ENCODE results near the gene CSKMT. TPM values are rescaled to one million over a fixed set of nuclear protein-coding genes. Genes with fewer than 3 reads are reported as not detected.
A peak's percentile ranks its signal among the peaks of the same experiment; 100 is the strongest.

CSKMT gene
- total RNA-seq, 2 donors from 2014 or later, result 29.9 to 39.4 TPM

DNA sequence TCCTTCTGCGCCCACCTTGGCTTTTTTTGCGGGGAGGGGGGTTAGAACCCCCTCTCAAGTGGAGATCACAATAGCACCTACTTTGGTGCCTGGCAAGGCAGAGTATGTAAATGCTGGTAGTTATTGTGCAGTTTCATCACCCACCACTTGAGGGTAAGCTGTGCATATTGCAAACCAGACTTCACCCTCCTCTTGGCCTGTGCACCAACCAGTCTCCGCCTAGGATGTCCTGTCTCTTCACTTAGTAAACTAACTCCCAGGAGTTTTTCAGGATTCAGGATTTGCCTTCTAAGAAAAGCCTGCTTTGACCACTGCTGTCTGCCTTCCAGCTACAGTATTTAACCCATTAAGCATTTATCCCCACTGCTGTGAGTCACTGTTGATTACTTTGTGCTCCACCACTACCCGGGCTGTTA, 15.7 kb downstream of the CSKMT start:
- Mint-ChIP-seq H3K27ac (peak overlapping the region; percentile 53), H3K27me3 (ENCODE audit: insufficient read depth) (no peaks in the 10 kb centered on the region), H3K4me3 (no peak overlapping the region), H3K4me1 (peaks cover 16% of the 10 kb centered on the region), H3K9me3 (no peaks in the 10 kb centered on the region), H3K36me3 (ENCODE audit: low read depth) (peaks cover 22% of the 10 kb centered on the region)
- Histone ChIP-seq H3K4me3 (ENCODE audit: low read length) (no peak overlapping the region), H3K4me1 (ENCODE audit: control insufficient read depth, insufficient read depth, low read length) (peaks cover 7% of the 10 kb centered on the region), H3K27me3 (ENCODE audit: control insufficient read depth, insufficient read depth, low read length, poor library complexity, severe bottlenecking) (no peaks in the 10 kb centered on the region), H3K9me3 (ENCODE audit: control insufficient read depth, low read length) (no peaks in the 10 kb centered on the region), H3K27ac (ENCODE audit: low read depth, low read length) (no peak overlapping the region), H3K9ac (ENCODE audit: extremely low read depth, low read length, poor library complexity, severe bottlenecking) (no peak overlapping the region), H3K36me3 (ENCODE audit: control insufficient read depth, insufficient read depth, low read length) (peaks cover 18% of the 10 kb centered on the region)
- TF ChIP-seq, protein P1, sequence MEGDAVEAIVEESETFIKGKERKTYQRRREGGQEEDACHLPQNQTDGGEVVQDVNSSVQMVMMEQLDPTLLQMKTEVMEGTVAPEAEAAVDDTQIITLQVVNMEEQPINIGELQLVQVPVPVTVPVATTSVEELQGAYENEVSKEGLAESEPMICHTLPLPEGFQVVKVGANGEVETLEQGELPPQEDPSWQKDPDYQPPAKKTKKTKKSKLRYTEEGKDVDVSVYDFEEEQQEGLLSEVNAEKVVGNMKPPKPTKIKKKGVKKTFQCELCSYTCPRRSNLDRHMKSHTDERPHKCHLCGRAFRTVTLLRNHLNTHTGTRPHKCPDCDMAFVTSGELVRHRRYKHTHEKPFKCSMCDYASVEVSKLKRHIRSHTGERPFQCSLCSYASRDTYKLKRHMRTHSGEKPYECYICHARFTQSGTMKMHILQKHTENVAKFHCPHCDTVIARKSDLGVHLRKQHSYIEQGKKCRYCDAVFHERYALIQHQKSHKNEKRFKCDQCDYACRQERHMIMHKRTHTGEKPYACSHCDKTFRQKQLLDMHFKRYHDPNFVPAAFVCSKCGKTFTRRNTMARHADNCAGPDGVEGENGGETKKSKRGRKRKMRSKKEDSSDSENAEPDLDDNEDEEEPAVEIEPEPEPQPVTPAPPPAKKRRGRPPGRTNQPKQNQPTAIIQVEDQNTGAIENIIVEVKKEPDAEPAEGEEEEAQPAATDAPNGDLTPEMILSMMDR (conservative IDR thresholded peaks at IDR 0.05), result peak; percentile 58
- 84 to 87% methylated on average over 3 to 4 of the region's 4 CpGs for WGBS, 2 experiments (ENCODE audit: insufficient coverage in 1 of 2, insufficient read length in 1 of 2)
- DNase-seq, result peak; percentile 58

DNA sequence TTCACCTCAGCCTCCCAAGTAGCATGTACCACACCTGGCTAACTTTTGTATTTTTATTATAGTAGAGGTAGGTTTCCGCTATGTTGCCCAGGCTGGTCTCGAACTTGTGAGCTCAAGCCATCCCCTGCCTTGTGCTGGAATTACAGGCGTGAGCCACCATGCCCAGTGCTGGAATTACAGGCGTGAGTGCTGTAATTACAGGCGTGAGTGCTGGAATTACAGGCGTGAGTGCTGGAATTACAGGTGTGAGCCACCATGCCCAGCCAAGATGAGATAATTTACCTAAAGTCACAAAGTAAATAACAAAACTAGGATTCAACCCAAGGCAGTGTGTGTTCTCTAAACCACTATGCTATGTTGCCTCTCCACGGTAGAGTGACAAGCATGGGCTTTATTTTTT, 17.4 kb downstream of the CSKMT start:
- Mint-ChIP-seq H3K36me3 (ENCODE audit: low read depth) (peaks cover 8% of the 10 kb centered on the region), H3K27ac (no peak overlapping the region), H3K4me3 (no peak overlapping the region), H3K27me3 (ENCODE audit: insufficient read depth) (peaks cover 3% of the 10 kb centered on the region), H3K9me3 (no peaks in the 10 kb centered on the region), H3K4me1 (peaks cover 11% of the 10 kb centered on the region)
- peaks cover 4% of the 10 kb centered on the region for H3K4me1 ChIP-seq (ENCODE audit: control insufficient read depth, insufficient read depth, low read length)
- H3K36me3 ChIP-seq (ENCODE audit: control insufficient read depth, insufficient read depth, low read length), result peaks cover 3% of the 10 kb centered on the region
- WGBS, 2 experiments (ENCODE audit: insufficient coverage in 1 of 2, insufficient read length in 1 of 2), result 90 to 94% methylated on average over 6 of the region's 7 CpGs
- TF ChIP-seq, protein P1 (conservative IDR thresholded peaks at IDR 0.05), result no peak
- no peak overlapping the region for H3K9ac ChIP-seq (ENCODE audit: extremely low read depth, low read length, poor library complexity, severe bottlenecking)
- DNase-seq, result no peak
- H3K4me3 ChIP-seq (ENCODE audit: low read length), result no peak overlapping the region
- no peak overlapping the region for H3K27ac ChIP-seq (ENCODE audit: low read depth, low read length)
- no peaks in the 10 kb centered on the region for H3K9me3 ChIP-seq (ENCODE audit: control insufficient read depth, low read length)
- no peaks in the 10 kb centered on the region for H3K27me3 ChIP-seq (ENCODE audit: control insufficient read depth, insufficient read depth, low read length, poor library complexity, severe bottlenecking)

DNA sequence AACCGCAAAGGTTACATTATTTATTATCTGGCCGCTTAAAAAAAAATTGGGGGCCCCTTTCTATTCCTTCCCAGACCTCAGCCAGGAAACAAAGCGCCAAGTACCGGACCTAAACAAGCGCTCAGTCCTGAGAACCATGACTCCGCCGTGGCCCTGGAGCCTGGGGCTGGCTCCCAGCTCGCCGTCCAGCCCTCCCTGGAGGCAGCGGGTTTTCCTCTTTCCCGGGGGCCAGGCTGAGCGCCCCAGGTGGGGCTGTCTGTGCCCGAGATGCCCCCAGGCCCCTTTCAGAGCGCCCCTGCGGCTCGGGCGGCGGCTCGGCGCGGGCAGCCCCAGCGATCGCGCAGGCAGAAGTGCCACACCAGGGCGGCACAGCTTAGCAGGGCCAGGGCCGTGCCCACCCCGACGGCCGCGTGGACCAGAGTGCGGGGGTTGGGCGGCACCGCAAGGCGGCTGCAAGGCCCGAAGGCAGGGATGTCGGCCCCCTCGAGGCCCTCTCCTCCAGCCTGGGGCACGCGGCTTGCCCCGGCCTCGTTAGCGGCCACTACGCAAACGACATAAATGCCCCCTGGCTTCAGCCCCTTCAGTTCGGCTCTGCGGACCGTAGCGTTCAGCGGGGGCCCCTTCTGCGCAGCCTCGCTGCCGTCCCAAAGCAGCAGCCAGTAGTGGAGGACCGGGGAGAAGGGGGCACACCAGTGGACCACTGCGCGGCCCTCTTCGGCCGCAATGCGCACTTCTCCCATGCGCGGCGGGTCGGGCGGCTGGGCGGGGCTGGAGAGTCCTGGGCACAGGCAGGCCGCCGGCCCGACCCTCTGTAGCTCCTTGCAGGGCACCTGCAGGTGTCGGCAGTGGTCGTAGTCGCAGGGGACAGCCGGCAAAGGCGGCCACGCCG, 22.6 kb downstream of the CSKMT start:
- TF ChIP-seq, protein P1 (conservative IDR thresholded peaks at IDR 0.05), result peak; percentile 17
- H3K27ac ChIP-seq (ENCODE audit: low read depth, low read length), result peak overlapping the region; percentile 24
- Mint-ChIP-seq H3K27me3 (ENCODE audit: insufficient read depth) (peaks cover 8% of the 10 kb centered on the region), H3K9me3 (no peaks in the 10 kb centered on the region), H3K27ac (no peak overlapping the region), H3K36me3 (ENCODE audit: low read depth) (peaks cover 24% of the 10 kb centered on the region), H3K4me3 (peak overlapping the region; percentile 13), H3K4me1 (peaks cover 5% of the 10 kb centered on the region)
- no peaks in the 10 kb centered on the region for H3K4me1 ChIP-seq (ENCODE audit: control insufficient read depth, insufficient read depth, low read length)
- H3K36me3 ChIP-seq (ENCODE audit: control insufficient read depth, insufficient read depth, low read length), result peaks cover 21% of the 10 kb centered on the region
- H3K9ac ChIP-seq (ENCODE audit: extremely low read depth, low read length, poor library complexity, severe bottlenecking), result no peak overlapping the region
- H3K9me3 ChIP-seq (ENCODE audit: control insufficient read depth, low read length), result no peaks in the 10 kb centered on the region
- no peaks in the 10 kb centered on the region for H3K27me3 ChIP-seq (ENCODE audit: control insufficient read depth, insufficient read depth, low read length, poor library complexity, severe bottlenecking)
- peak; percentile 70 for DNase-seq
- WGBS, 2 experiments (ENCODE audit: insufficient coverage in 1 of 2, insufficient read length in 1 of 2), result 94% methylated on average over 56 to 74 of the region's 74 CpGs
- H3K4me3 ChIP-seq (ENCODE audit: low read length), result no peak overlapping the region

All from endodermal cell (in vitro differentiated cells).